DLD1 (cell line): Measurements from ENCODE around the gene MAP3K20.
"Not testable (repeated sequence)": the region's sequence is repeated elsewhere in the genome, so short reads cannot be mapped to it uniquely, and the experiment has no call there.

Experiments used
- in situ Hi-C: cut with HindIII; loops from 2 replicates; pipeline ENCODE4 v1.10.0; 2017; ENCODE audit warnings: low sequenced_read_pairs

The MAP3K20 gene

GRCh38 chr2:173086518-173087213 lies 11.0 kb downstream of the MAP3K20 start:
- in situ Hi-C loops: no loop called here

- in situ Hi-C loops: no loop called here
These were observed 11.6 kb downstream of the MAP3K20 start for GRCh38 chr2:173087214-173087581.

- in situ Hi-C loops: no loop called here
These were observed 12.3 kb downstream of the MAP3K20 start for GRCh38 chr2:173087793-173088496.

GRCh38 chr2:173090276-173090877 lies 14.7 kb downstream of the MAP3K20 start:
- in situ Hi-C loops: no loop called here

- in situ Hi-C loops: no loop called here
These were observed 15.5 kb downstream of the MAP3K20 start for GRCh38 chr2:173090973-173091660.

- in situ Hi-C loops: no loop called here
These were observed 16.3 kb downstream of the MAP3K20 start for GRCh38 chr2:173091910-173092309.

- in situ Hi-C loops: no loop called here
These were observed 17.3 kb downstream of the MAP3K20 start for GRCh38 chr2:173092844-173093402.

GRCh38 chr2:173093617-173094016 lies 18.0 kb downstream of the MAP3K20 start:
- in situ Hi-C loops: not testable (repeated sequence)

- in situ Hi-C loops: no loop called here
These were observed 19.1 kb downstream of the MAP3K20 start for GRCh38 chr2:173094731-173095130.

GRCh38 chr2:173095356-173095755 lies 19.7 kb downstream of the MAP3K20 start:
- in situ Hi-C loops: no loop called here

- in situ Hi-C loops: no loop called here
These were observed 23.6 kb downstream of the MAP3K20 start for GRCh38 chr2:173099271-173099670.

GRCh38 chr2:173099804-173100203 lies 24.2 kb downstream of the MAP3K20 start:
- in situ Hi-C loops: no loop called here

GRCh38 chr2:173101687-173102086 lies 26.0 kb downstream of the MAP3K20 start:
- in situ Hi-C loops: no loop called here

GRCh38 chr2:173104156-173104555 lies 28.5 kb downstream of the MAP3K20 start:
- in situ Hi-C loops: no loop called here

- in situ Hi-C loops: no loop called here
These were observed 31.4 kb downstream of the MAP3K20 start for GRCh38 chr2:173106959-173107628.

- in situ Hi-C loops: no loop called here
These were observed 32.0 kb downstream of the MAP3K20 start for GRCh38 chr2:173107629-173108022.

- in situ Hi-C loops: no loop called here
These were observed 33.9 kb downstream of the MAP3K20 start for GRCh38 chr2:173109253-173110188.

- in situ Hi-C loops: no loop called here
These were observed 42.0 kb downstream of the MAP3K20 start for GRCh38 chr2:173117678-173118077.

GRCh38 chr2:173118395-173118794 lies 42.7 kb downstream of the MAP3K20 start:
- in situ Hi-C loops: no loop called here
